HG03280 (cell line): ENCODE measurements around the gene CNGB1.
"Not testable (repeated sequence)": the region's sequence is repeated elsewhere in the genome, so short reads cannot be mapped to it uniquely, and the experiment has no call there.

Experiments
- ATAC-seq: cut with Tn5 transposase; IDR thresholded peaks from one replicate; pipeline ENCODE4 v1.9.1; 2021; ENCODE audit warnings: mild to moderate bottlenecking, moderate library complexity; ENCODE audit not compliant: unreplicated experiment

Gene CNGB1

GRCh38 chr16:57938484-57938883 is 32.4 kb downstream of the CNGB1 start:
- no peak for ATAC-seq

GRCh38 chr16:57937861-57938260 is 33.1 kb downstream of the CNGB1 start:
- ATAC-seq: no peak

- no peak for ATAC-seq
Observed at GRCh38 chr16:57935904-57936303, 35.0 kb downstream of the CNGB1 start.

- ATAC-seq: no peak
Observed at GRCh38 chr16:57930533-57930932, 40.4 kb downstream of the CNGB1 start.

- no peak for ATAC-seq
Observed at GRCh38 chr16:57929250-57929649, 41.7 kb downstream of the CNGB1 start.

GRCh38 chr16:57926041-57926440 is 44.9 kb downstream of the CNGB1 start:
- no peak for ATAC-seq

GRCh38 chr16:57925310-57925709 is 45.6 kb downstream of the CNGB1 start:
- ATAC-seq: no peak

- no peak for ATAC-seq
Observed at GRCh38 chr16:57924514-57924913, 46.4 kb downstream of the CNGB1 start.

- no peak for ATAC-seq
Observed at GRCh38 chr16:57923841-57924240, 47.1 kb downstream of the CNGB1 start.

GRCh38 chr16:57923418-57923817 is 47.5 kb downstream of the CNGB1 start:
- no peak for ATAC-seq

- ATAC-seq: no peak
Observed at GRCh38 chr16:57920880-57921229, 50.1 kb downstream of the CNGB1 start.

- no peak for ATAC-seq
Observed at GRCh38 chr16:57920215-57920879, 50.6 kb downstream of the CNGB1 start.

- ATAC-seq: no peak
Observed at GRCh38 chr16:57918994-57919393, 51.9 kb downstream of the CNGB1 start.

GRCh38 chr16:57918444-57918843 is 52.5 kb downstream of the CNGB1 start:
- no peak for ATAC-seq

- not testable (repeated sequence) for ATAC-seq
Observed at GRCh38 chr16:57917929-57918328, 53.0 kb downstream of the CNGB1 start.

- not testable (repeated sequence) for ATAC-seq
Observed at GRCh38 chr16:57917489-57917888, 53.4 kb downstream of the CNGB1 start.

- no peak for ATAC-seq
Observed at GRCh38 chr16:57916735-57917438, 54.0 kb downstream of the CNGB1 start.

- no peak for ATAC-seq
Observed at GRCh38 chr16:57915811-57916488, 55.0 kb downstream of the CNGB1 start.

- ATAC-seq: no peak
Observed at GRCh38 chr16:57915267-57915666, 55.7 kb downstream of the CNGB1 start.

- ATAC-seq: no peak
Observed at GRCh38 chr16:57914244-57915173, 56.4 kb downstream of the CNGB1 start.
